Tibial nerve (tissue), 3 donors: ENCODE data around the gene ACOXL.

Experiments used
- CTCF ChIP-seq, 5 experiments: fragments of 200-600 bp in 3 of 5; fragments of 450-650 bp in 2 of 5; sonication (generic) in 3 of 5; IDR thresholded peaks; one replicate each; pipeline ENCODE4 v1.5.1; 2016 to 2019; ENCODE audit warnings: antibody characterized with exemption in 5 of 5, mild to moderate bottlenecking in 3 of 5, moderate library complexity in 2 of 5
- POLR2A ChIP-seq, 2 donors: fragments of 450-650 bp; IDR thresholded peaks; one replicate each; pipeline ENCODE4 v1.6.1; 2017; ENCODE audit warnings: antibody characterized with exemption in 2 of 2, mild to moderate bottlenecking in 2 of 2, moderate library complexity in 2 of 2

- TF ChIP-seq CTCF (IDR thresholded peaks at IDR 0.05) (no peak), POLR2A (IDR thresholded peaks at IDR 0.05) (no peak)
These were observed 217.9 kb downstream of the ACOXL start for GRCh38 chr2:110950281-110950680.
